Measurements from ENCODE around the gene TRABD2B. TPM values are rescaled to one million over a fixed set of nuclear protein-coding genes. Genes with fewer than 3 reads are reported as not detected.

The TRABD2B gene
- total and polyA plus RNA-seq, 2 of the 13 experiments (the other 11 are each of a cell fraction or from before 2014, with no cell fraction given), result 0.04 TPM; not detected in 1

DNA sequence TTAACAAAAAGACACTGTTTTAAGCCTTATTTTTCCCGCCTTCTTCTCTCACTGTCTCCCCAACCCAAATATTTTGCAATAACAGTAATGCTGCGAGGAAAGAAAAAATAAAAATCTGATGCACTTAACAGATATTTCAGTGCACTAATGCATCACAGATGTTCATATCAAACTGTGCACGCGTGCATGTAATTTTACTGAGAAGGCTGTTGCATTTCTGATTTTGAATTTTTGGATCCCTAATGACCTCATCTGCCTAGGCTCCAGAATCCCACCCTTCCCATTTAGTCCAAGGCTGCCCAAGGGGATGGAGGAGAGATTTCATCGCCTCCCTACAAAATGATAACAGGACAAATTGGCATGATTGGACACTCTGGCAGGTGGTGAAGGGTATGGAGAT lies 5.5 kb downstream of the TRABD2B start:
- ChIA-PET POLR2A (no interaction called here), CTCF (ENCODE audit: low intra/inter-chr PET ratio, low total read pairs) (no interaction called here)
- no TSS peak for BruUV-seq (replicated peaks)
- no peak overlapping the region for H2AFZ ChIP-seq (ENCODE audit: low read length)
- WGBS (ENCODE audit: low lambda C conversion rate), result 61% methylated on average over 5 of the region's 5 CpGs
- no peaks in the 10 kb centered on the region for H4K20me1 ChIP-seq (ENCODE audit: insufficient read depth, low read length)
- intact Hi-C loops (cut with micrococcal nuclease; ENCODE audit: unreplicated experiment), result no loop called here
- TF ChIP-seq ZNF33B (CRISPR knock-in tag; IDR thresholded peaks at IDR 0.05) (no peak), IKZF4 (CRISPR knock-in tag; IDR thresholded peaks at IDR 0.05; ENCODE audit: borderline replicate concordance, low read depth, not compliant biosample characterization) (no peak), RELA (CRISPR knock-in tag; IDR thresholded peaks at IDR 0.05) (no peak), IKZF1 (IDR thresholded peaks at IDR 0.05) (no peak), PITX1 (CRISPR knock-in tag; IDR thresholded peaks at IDR 0.05) (no peak), ELF3 (CRISPR knock-in tag; IDR thresholded peaks at IDR 0.05) (no peak), ZNF546 (CRISPR knock-in tag; conservative IDR thresholded peaks at IDR 0.05) (no peak), ZNF446 (CRISPR knock-in tag; IDR thresholded peaks at IDR 0.05) (no peak), ZNF761 (CRISPR knock-in tag; conservative IDR thresholded peaks at IDR 0.05) (no peak), ZC3H4 (CRISPR knock-in tag; IDR thresholded peaks at IDR 0.05; ENCODE audit: borderline replicate concordance) (no peak), TCF7 (IDR thresholded peaks at IDR 0.05; ENCODE audit: low read depth) (no peak), NAIF1 (CRISPR knock-in tag; IDR thresholded peaks at IDR 0.05; ENCODE audit: borderline replicate concordance) (no peak), MAFG (CRISPR knock-in tag; IDR thresholded peaks at IDR 0.05) (no peak), SRSF9 (IDR thresholded peaks at IDR 0.05; ENCODE audit: borderline replicate concordance, insufficient read depth, low read depth, low read length, poor library complexity, severe bottlenecking) (no peak), XBP1 (CRISPR knock-in tag; IDR thresholded peaks at IDR 0.05) (no peak), ZNF44 (CRISPR knock-in tag; IDR thresholded peaks at IDR 0.05) (no peak)
- TF ChIP-seq, protein P1, sequence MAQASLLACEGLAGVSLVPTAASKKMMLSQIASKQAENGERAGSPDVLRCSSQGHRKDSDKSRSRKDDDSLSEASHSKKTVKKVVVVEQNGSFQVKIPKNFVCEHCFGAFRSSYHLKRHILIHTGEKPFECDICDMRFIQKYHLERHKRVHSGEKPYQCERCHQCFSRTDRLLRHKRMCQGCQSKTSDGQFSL (CRISPR knock-in tag; IDR thresholded peaks at IDR 0.05), result no peak
- TF ChIP-seq, protein P2, sequence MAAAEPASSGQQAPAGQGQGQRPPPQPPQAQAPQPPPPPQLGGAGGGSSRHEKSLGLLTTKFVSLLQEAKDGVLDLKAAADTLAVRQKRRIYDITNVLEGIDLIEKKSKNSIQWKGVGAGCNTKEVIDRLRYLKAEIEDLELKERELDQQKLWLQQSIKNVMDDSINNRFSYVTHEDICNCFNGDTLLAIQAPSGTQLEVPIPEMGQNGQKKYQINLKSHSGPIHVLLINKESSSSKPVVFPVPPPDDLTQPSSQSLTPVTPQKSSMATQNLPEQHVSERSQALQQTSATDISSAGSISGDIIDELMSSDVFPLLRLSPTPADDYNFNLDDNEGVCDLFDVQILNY (CRISPR knock-in tag; conservative IDR thresholded peaks at IDR 0.05), result no peak
- TF ChIP-seq, protein P3, sequence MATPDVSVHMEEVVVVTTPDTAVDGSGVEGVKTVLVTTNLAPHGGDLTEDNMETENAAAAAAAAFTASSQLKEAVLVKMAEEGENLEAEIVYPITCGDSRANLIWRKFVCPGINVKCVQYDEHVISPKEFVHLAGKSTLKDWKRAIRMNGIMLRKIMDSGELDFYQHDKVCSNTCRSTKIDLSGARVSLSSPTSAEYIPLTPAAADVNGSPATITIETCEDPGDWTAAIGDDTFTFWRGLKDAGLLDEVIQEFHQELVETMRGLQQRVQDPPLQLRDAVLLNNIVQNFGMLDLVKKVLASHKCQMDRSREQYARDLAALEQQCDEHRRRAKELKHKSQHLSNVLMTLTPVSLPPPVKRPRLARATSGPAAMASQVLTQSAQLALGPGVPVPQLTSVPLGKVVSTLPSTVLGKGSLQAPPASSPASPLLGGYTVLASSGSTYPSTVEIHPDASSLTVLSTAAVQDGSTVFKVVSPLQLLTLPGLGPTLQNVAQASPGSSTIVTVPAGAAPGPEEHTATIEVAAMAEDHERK (CRISPR knock-in tag; IDR thresholded peaks at IDR 0.05; ENCODE audit: low read depth), result no peak
- TF ChIP-seq, protein P4, sequence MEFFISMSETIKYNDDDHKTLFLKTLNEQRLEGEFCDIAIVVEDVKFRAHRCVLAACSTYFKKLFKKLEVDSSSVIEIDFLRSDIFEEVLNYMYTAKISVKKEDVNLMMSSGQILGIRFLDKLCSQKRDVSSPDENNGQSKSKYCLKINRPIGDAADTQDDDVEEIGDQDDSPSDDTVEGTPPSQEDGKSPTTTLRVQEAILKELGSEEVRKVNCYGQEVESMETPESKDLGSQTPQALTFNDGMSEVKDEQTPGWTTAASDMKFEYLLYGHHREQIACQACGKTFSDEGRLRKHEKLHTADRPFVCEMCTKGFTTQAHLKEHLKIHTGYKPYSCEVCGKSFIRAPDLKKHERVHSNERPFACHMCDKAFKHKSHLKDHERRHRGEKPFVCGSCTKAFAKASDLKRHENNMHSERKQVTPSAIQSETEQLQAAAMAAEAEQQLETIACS (CRISPR knock-in tag; IDR thresholded peaks at IDR 0.05), result no peak
- no peaks in the 10 kb centered on the region for H3K79me2 ChIP-seq (ENCODE audit: insufficient read depth, low read length)
- H3K9me3 ChIP-seq (ENCODE audit: low read length), result no peaks in the 10 kb centered on the region
- H3K9ac ChIP-seq (ENCODE audit: insufficient read depth, low read depth, low read length), result no peak overlapping the region
- in situ Hi-C loops (cut with HindIII; ENCODE audit: extremely low pct_ligation_motif_present, low pct_unique_long_range_greater_than_20kb), result no loop called here
- H3K4me2 ChIP-seq (ENCODE audit: low read depth, low read length), result no peak overlapping the region
- DNase-seq (ENCODE audit: low spot score) (no peak), ATAC-seq (no peak), FAIRE-seq (no peak)
- H3K36me3 ChIP-seq (replicated peaks in 1 of 2; ENCODE audit: control insufficient read depth in 1 of 2, insufficient read depth in 2 of 2, low read length in 2 of 2), result no peaks in the 10 kb centered on the region
- no peak overlapping the region for H3K27ac ChIP-seq (ENCODE audit: extremely low read length, insufficient read depth, low read length)
- peaks cover 10% of the 10 kb centered on the region; the same call in 1 of the 2 replicates for H3K4me1 ChIP-seq (ENCODE audit: insufficient read depth, low read length)
- peaks cover 7 to 62% of the 10 kb centered on the region in 2 experiments; a peak in 4 of 5 replicates for H3K27me3 ChIP-seq (ENCODE audit: control insufficient read depth in 1 of 2, insufficient read depth in 2 of 2, low read length in 2 of 2)
- H3K4me3 ChIP-seq (replicated peaks in 1 of 3; ENCODE audit: insufficient read depth in 1 of 3, low read depth in 2 of 3, low read length in 3 of 3), result no peak overlapping the region
